Stimulated activated naive CD4-positive, alpha-beta T cell (primary cell): Measurements from ENCODE around the gene HYI.
"Not testable (repeated sequence)": the region's sequence is repeated elsewhere in the genome, so short reads cannot be mapped to it uniquely, and the experiment has no call there.

Experiments
- DNase-seq, 6 experiments: peaks; one replicate each; lab custom pipeline; 2025; lab: John Stamatoyannopoulos, UW

Gene HYI, protein sequence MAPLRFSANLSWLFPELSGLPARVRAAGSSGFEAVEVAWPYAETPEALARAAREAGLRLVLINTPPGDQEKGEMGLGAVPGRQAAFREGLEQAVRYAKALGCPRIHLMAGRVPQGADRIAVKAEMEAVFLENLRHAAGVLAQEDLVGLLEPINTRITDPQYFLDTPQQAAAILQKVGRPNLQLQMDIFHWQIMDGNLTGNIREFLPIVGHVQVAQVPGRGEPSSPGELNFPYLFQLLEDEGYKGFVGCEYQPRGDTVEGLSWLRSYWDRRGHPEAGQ

DNA sequence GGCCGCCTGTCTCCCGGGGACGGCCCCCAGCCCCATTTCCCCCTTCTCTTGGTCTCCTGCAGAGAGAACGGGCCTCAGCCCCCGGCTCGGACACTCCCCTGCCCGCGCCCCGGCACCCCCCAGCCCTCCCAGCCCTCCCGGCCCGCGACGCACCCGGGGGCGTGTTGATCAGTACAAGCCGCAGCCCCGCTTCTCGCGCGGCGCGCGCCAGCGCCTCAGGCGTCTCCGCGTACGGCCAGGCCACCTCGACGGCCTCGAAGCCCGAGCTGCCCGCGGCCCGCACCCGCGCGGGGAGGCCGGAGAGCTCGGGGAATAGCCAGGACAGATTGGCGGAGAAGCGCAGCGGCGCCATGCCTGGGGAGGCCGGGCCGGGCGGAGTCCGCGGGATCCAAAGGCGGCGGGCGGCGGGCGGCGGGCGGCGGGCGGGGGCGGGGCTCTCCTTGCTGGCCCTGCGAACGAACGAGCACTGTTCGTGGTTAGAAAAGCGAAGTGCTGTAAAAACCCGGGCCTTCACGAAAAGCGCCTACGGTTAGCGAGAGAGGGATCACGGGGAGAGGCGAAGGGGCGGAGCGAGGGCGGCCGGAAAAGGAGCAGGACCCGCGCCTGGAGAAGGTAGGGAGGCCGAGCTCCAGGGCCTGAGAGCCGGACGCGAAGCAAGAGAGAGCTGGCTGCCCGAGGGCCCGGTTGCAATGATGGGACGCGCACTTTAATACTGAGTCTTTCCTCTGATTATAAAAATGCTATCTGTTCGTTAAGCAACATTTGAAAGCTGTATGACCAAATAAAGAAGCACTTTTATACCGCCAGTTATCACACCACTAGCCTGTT, at the start of gene HYI:
Gene HYI, minus strand, starts transcription at position 490 of the 828 bp plus-strand sequence. Its CDS starts 138 bp downstream, at position 352.
- peak; percentile 45 to 68 (median 50) for DNase-seq

DNA sequence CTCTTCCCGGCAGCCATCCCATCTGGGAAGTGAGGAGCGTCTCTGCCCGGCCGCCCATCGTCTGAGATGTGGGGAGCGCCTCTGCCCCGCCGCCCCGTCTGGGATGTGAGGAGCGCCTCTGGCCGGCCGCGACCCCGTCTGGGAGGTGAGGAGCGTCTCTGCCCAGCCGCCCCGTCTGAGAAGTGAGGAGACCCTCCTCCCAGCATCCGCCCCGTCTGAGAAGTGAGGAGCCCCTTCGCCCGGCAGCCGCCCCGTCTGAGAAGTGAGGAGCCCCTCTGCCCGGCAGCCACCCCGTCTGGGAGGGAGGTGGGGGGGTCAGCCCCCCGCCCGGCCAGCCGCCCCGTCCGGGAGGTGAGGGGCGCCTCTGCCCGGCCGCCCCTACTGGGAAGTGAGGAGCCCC, 48.1 kb upstream of the HYI start:
- DNase-seq = not testable (repeated sequence)

DNA sequence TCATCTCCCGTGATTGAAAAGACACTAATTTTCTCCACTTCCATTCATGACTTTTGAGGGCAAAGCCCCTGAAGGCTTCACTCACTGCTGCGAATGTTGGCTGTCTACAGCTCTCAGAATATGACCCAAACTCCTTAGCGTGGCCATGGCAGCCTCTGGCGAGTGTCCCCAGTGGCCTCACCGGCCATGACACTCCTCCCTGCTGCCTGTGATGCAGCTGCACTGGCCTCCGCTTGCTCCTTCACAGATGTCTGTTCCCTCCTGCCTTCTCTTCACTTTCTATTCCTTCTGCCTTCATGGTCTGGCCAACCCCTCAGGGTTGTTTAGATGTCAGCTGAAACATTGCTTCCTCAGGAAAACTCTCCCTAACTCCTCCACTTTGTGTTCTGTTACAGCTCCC, 46.2 kb upstream of the HYI start:
- DNase-seq = no peak

DNA sequence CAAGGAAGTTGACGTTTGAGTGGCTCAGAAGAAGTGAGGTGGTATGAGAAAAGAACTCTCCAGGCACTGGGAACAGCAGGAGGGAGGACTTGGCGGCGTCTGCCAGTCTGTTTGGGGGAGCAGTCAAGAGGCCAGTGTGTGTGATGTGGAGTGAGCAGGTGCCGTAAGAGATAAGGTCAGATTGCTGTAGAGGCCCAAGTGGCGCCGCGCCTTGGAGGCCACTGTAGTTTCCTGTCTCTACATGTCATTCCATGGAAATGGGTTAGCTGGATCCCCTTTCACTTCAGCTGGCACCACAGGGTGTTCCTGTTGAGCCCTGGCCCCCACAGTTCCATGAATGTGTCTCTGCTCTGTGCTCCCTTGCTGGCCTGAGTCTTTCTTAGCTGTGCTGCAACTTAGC, 41.5 kb upstream of the HYI start:
- no peak for DNase-seq

DNA sequence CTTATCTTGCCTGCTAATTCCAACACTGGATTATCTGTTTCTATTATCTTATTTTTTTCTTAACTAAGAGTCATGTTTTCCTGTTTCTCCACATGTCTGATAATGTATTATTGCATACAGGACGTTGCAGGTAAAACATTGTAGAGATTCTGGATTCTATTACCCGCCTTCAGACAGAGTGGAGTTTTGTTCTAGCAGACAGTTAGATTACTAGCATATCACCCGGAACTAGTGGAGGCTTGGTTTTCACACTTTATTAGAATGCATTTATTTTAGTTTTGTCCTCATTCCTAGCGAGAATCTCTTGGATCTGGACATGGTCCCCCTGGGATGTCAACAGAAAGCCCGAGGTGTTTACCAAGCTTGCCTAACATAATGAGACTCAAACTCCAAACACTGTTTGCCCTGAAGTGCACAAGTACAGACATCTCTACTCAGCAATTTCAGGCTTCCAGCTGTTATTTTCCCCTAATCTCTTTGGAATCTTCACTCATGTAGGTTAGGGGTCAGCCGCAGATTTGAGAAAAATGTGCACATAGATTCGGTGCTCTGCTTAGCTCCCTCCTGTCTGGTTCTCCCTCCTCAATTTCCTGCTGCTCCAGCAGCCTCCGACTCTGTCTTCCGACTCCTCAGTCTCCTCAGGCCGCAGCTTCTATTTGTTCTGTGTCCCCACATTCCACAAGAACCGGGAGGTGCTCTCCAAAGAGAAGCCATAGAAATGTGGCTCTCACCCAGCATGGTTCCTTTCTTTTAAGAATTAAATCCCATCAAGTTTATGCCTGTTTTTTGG, 40.1 kb upstream of the HYI start:
- no peak for DNase-seq

DNA sequence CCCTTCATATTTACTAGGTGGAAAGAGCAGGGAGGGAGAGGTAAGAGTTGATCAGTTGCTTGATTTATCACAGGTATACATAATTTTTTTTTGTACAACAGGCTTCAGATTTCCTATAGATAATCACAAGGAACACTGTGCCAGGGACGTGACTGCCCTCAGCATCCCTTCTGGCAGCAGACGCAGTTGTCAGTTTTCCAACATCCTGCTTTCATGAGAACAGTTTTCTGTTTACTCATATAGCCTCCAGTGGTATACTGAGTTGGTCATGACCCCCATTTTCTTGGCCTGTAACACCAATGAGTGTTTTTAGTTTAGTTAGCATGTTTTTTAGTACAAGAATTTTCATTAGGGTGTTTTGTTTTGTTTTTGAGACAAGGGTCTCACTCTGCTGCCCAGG, 39.1 kb upstream of the HYI start:
- DNase-seq = no peak

DNA sequence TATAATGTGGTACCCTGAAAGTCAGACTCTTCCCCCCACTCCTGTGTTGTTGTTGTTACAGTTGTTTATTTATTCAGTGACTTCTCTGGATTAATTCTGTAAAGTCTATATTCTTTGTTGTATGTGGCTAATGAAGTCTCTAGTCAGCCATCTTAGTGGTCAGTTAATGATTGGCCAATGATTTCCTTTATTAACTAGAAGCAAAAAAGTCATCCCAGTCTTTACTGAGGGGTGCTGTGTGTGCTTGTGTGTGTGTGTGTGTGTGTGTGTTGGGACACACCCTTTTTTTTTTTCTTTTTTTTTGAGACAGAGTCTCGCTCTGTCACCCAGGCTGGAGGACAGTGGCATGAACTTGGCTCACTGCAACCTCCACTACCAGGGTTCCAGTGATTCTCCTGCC, 37.3 kb upstream of the HYI start:
- no peak for DNase-seq

DNA sequence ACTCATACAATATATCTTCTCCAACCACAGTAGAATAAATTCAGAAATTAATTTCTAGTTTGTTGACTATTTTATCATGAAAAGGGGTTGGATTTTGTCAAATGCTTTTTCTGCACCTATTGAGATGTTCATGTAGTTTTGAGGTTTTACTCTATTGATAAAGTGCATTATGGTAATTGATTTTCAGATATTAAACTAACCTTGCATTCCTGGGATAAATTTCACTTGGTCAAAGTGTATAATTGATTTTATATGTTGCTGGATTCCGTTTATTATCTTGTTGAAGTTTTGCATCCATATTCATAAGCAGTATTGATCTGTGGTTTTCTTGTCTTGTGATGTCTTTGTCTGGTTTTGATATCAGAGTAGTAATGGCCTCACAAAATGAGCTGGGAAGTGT, 34.4 kb upstream of the HYI start:
- DNase-seq = no peak

DNA sequence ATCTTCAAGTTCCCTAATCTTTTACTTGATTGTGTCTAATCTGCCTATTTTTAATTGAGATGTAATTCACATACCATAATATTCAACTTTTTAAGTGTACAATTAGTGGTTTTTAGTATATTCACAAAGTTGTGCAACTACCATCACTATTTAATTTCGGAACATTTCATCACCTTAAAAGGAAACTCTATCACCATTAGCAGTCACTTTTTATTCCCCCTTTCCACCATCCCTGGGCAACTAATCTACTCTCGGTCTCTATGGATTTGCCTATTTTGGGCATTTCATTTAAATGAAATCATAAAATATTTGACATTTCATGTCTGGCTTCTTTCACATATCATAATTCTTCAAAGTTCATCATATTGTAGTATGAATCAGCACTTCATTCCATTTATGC, 30.6 kb upstream of the HYI start:
- no peak for DNase-seq

DNA sequence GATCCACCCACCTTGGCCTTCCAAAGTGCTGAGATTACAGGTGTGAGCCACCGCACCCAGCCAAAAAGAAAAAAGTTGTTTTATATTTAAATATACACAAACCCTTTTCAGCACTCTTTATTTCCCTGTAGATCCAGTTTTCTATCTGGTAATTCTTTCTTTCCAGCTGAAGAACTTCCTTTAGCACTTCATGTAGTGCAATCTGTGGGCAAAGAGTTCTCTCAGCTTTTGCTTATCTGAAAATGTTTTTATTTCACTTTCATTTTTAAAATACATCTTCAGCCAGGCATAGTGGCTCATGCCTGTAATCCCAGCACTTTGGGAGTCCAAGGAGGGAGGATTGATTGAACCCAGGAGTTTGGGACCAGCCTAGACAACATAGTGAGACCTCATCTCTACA, 28.5 kb upstream of the HYI start:
- DNase-seq = no peak

DNA sequence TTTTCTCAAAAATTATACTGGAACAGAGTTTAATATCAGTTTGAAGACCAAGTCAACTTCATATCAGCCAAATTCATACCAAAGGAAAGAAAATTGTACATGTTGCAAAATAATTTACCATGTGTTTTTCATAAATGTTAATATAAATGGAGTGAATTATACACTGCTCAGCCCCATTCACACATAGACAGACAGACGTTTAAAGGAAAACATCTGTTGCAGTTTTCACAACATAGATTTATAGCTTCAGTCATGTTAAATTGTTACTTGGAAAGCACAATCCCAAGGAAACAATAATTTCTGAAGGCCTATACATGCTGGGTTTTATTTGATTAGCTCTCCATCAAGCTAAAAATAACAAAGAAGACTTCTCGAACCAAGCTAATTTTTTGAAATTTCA, 27.8 kb upstream of the HYI start:
- no peak for DNase-seq

DNA sequence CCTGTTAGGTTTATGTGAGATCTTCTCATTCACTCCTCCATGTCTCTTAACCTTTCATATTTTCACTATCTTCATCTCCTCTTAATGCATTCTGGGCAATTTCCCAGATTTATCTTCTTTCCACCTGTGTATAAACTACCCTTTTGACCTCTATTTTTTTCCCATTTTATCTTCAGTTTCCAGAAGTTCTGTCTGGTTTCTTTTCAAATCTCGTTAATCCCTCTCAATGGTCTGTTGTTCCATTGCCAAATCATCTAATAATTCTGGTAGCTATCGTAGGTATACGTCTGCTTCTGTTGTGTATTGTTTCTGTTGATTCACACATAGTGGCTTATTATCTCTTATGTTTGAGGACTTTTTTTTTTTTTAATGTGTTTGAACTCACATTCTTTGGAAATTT, 25.7 kb upstream of the HYI start:
- no peak for DNase-seq

DNA sequence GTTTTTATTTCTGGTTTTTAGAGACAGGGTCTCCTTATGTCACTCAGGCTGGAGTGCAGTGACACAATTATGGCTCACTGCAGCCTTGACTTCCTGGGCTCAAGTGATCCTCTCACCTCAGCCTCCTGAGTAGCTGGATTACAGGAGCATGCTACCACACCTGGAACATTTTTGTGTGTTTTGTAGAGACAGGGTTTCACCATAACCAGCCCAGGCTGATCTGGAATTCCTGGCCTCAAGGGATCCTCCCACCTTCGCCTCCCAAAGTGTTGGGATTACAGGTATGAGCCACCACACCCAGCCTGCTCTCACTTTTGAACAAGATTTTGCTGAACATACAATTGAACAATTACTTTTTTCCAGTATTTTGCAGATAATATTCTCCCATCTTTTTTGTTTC, 24.0 kb upstream of the HYI start:
- no peak for DNase-seq

DNA sequence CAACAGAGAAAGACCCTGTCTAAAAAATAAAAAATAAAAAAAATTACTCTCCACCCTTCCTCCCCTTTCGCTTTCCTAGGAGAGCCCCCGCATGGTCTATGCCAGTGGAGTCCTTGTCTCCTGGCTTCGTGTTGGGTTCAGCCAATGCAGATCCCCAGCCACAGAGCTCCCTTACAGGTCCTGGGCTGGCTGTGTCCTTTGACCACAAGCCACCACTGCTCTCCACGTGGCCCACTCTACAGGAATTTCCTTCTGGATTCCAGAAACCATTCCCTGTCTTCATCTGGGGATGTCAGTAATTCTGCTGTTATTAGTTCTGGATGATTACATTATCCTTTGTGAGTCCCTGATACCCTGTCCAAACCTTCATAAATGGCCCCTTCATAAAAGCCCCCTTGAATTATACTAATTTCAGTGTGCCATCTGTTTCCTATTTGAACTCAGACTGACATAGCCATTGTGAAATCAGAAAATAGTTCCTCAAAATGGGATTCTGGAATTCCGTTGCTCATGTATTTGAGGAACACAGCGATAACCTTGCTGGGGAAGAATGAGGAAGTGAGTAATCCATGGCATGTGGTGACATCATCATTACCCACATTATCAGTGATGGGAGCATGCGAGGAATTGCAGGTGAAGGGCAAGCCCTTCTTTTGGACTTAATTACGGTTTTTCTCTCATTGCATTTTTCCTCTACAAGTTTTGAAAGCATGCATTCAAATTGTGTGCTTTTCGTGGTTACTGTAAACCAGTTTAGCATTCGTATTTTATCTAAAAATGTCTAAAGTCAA, 22.1 kb upstream of the HYI start:
- not testable (repeated sequence) for DNase-seq

DNA sequence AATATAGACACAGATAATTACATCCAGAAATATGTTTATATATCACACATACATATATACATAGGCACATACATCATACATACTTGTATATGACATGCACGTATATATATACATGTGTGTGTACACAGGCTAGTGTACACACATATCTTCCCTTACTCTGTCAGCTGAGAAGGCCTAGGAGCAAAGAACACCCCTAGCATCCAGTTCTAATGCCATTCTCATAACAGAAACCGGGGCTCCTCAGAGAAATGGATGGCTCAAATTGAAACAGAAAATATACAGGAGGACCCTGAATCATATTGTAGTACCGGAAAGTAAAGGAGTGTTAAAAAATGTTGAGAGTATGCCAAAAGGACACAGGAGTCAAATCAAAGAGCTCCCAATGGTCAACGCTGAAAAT, 19.7 kb upstream of the HYI start:
- DNase-seq = no peak

DNA sequence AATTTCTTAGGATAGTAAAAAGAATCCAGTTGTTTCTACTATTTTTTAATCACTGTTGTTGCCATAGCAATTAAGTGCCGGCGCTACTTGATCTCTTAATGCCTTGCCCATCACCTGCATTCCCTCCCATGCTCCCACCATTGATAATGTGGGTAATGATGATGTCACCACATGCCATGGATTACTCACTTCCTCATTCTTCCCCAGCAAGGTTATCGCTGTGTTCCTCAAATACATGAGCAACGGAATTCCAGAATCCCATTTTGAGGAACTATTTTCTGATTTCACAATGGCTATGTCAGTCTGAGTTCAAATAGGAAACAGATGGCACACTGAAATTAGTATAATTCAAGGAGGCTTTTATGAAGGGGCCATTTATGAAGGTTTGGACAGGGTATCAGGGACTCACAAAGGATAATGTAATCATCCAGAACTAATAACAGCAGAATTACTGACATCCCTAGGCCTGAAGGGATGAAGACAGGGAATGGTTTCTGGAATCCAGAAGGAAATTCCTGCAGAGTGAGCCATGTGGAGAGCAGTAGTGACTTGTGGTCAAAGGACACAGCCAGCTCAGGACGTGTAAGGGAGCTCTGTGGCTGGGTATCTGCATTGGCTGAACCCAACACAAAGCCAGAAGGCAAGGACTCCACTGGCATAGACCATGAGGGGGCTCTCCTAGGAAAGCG, 18.9 kb upstream of the HYI start:
- not testable (repeated sequence) for DNase-seq

DNA sequence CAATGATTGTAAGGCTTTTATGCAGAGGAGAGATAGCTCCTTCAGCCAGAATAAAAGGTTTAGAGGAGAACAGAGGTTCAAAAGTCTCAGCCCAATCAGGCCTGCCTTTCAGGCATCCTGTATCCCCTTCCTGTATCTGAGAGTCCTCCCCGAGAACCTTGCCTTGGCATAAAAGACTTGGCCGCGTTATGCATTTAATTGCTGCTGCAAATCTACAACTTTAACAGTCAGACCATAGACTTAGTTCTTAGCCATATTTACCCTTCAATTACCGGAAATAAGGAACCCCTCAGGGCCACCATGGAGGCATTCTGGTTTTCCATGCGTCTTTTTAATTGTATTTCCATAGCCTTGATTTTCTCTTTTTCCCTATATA, 18.3 kb upstream of the HYI start:
- no peak for DNase-seq

DNA sequence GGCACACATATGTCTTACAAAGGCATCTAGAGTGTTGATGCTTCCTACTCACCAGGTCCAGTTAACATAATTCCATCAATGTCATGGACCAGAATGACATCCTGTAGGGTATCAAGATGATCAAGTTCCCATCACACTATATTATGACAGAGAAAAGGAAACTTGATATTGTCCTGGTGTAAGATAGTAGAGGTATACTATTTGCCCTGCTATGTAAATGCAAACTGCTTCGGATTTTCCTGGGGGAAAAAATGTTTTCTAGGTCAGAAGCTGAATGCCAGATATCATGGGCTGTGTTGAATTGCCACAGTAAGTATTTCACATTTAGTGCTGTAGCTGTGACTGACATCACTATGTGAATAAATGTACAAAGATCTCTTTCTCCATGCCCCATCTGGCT, 16.2 kb upstream of the HYI start:
- no peak for DNase-seq

DNA sequence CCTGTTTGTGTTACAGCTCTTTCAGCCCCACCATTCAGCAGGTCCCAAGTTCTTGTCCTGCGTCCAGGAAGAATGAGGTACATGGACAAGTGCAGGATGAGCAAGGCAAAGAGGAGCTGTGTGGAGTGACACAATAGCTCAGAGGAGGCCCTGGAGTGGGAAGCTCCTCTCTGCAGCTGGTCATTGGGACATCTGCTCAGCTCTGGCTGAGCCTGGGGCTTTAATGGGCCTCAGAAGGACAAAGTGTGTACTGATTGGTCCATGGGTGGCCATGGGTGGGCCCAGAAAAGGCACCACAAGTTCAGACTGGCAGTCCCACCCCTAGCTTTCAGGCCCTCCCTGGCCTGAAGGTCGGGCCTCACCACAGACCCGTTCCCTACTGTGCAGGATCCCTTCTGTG, 14.7 kb upstream of the HYI start:
- DNase-seq = no peak

DNA sequence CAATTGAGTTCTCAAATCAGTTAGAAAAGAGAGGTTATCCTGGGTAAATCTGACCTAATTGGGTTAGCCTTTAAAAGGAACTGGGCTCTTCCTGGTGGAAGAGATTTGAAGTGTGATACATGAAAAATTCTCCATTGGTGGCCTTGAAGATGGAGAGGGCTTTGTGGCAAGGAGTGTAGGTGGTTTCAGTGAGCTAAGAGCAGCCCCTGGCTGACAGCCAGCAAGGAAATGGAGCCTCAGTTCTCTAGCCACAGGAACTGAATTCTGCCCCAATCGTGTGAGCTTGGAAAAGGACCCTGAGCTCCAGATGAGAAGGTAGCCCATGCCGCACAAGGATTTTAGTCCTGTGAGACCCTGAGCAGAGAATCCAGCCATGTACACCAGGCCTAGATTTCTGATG, 12.7 kb upstream of the HYI start:
- DNase-seq = no peak

DNA sequence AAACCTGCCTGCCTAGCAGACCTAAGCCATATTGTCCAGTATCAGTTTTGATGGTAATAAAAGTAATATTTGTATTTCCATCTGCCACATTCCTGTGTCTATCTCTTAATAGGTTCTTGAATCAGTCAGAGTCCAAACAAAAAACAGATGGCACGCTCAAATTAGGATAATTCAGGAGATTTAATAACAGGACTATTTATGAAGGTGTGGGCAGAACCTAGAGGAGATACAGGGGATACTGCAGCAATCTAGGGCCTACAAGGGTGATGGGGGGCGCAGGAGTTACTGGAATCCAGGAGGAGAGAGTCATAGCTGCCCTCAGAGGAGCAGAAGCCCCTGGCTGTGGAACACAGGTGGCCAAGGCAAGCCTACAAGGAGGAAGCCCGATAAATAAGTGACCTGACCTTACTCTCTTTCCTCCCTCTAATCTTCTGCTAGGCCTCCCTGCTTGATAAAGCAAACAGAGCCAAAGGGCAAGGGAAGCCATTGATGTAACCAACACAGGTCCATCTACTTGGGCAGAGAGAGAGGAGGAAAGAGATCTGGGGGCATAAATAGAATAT, 11.9 kb upstream of the HYI start:
- no peak for DNase-seq
